Liver (tissue), 2 donors: ENCODE results near the gene JAM3.

Experiments
- CTCF ChIP-seq: fragments of 150-350 bp; IDR thresholded peaks from 2 replicates; pipeline ENCODE4 v1.5.1; 2017; ENCODE audit warnings: improper control_type of control experiment, low read depth, low read length; ENCODE audit not compliant: missing input control
- MAX ChIP-seq: IDR thresholded peaks from 2 replicates; pipeline ENCODE4 v1.6.1; 2016; ENCODE audit warnings: antibody characterized with exemption
- YY1 ChIP-seq: IDR thresholded peaks from 2 replicates; pipeline ENCODE4 v1.6.1; 2016; ENCODE audit warnings: antibody characterized with exemption, mild to moderate bottlenecking
- donor health status: healthy.

- TF ChIP-seq YY1 (no peak), MAX (no peak), CTCF (no peak)
Observed at GRCh38 chr11:134120921-134121526, 52.2 kb downstream of the JAM3 start.
